Duodenal mucosa (tissue), 2 donors: Measurements from ENCODE around the gene ASIC5.
"Not testable (repeated sequence)": the region's sequence is repeated elsewhere in the genome, so short reads cannot be mapped to it uniquely, and the experiment has no call there.

Experiments
- H3K27ac ChIP-seq: one replicate; pipeline ENCODE4 v1.7.0; 2013; ENCODE audit warnings: low read depth, low read length
- H3K27me3 ChIP-seq, 2 donors: one replicate each; pipeline ENCODE4 v1.7.0; 2013; ENCODE audit warnings: low read length in 2 of 2, control low read depth in 1 of 2; ENCODE audit not compliant: insufficient read depth in 2 of 2, control insufficient read depth in 1 of 2
- H3K36me3 ChIP-seq, 2 donors: one replicate each; pipeline ENCODE4 v1.7.0; 2013; ENCODE audit warnings: low read length in 2 of 2, control low read depth in 1 of 2; ENCODE audit not compliant: insufficient read depth in 2 of 2, control insufficient read depth in 1 of 2
- H3K4me1 ChIP-seq, 2 donors: one replicate each; pipeline ENCODE4 v1.7.0; 2013; ENCODE audit warnings: low read length in 2 of 2, control low read depth in 1 of 2; ENCODE audit not compliant: insufficient read depth in 2 of 2, control insufficient read depth in 1 of 2
- H3K4me3 ChIP-seq, 2 donors: one replicate each; pipeline ENCODE4 v1.7.0; 2013; ENCODE audit warnings: low read length in 2 of 2, low read depth in 1 of 2
- H3K9ac ChIP-seq, 2 donors: one replicate each; pipeline ENCODE4 v1.7.0; 2013; ENCODE audit warnings: low read length in 2 of 2, low read depth in 1 of 2
- H3K9me3 ChIP-seq, 2 donors: one replicate each; pipeline ENCODE4 v1.7.0; 2013; ENCODE audit warnings: low read length in 2 of 2, control low read depth in 1 of 2; ENCODE audit not compliant: control insufficient read depth in 1 of 2

ASIC5 gene

DNA sequence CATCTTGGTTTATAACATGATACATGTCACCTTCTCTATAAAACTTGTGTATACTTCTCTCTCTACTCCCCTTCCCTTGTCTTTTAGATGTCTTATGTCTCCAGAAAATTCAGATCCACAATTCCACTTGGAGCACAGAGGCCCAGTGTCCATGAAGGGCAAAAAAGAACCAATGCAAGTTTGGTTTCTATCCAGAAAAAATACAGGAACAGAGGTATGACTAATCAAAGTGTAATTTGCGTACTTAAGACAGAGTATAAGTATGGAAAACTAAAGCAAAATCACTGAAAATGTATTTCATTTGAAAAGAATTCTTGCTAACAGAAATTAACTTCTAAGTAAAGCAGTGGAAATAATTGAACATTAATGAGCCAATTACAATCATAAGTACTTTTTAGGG, 61.1 kb downstream of the ASIC5 start:
- no peak overlapping the region for H3K4me3 ChIP-seq
- H3K27me3 ChIP-seq: no peaks in the 10 kb centered on the region
- no peaks in the 10 kb centered on the region for H3K4me1 ChIP-seq
- no peaks in the 10 kb centered on the region for H3K9me3 ChIP-seq
- no peak overlapping the region for H3K9ac ChIP-seq
- H3K36me3 ChIP-seq: no peaks in the 10 kb centered on the region
- no peak overlapping the region for H3K27ac ChIP-seq

DNA sequence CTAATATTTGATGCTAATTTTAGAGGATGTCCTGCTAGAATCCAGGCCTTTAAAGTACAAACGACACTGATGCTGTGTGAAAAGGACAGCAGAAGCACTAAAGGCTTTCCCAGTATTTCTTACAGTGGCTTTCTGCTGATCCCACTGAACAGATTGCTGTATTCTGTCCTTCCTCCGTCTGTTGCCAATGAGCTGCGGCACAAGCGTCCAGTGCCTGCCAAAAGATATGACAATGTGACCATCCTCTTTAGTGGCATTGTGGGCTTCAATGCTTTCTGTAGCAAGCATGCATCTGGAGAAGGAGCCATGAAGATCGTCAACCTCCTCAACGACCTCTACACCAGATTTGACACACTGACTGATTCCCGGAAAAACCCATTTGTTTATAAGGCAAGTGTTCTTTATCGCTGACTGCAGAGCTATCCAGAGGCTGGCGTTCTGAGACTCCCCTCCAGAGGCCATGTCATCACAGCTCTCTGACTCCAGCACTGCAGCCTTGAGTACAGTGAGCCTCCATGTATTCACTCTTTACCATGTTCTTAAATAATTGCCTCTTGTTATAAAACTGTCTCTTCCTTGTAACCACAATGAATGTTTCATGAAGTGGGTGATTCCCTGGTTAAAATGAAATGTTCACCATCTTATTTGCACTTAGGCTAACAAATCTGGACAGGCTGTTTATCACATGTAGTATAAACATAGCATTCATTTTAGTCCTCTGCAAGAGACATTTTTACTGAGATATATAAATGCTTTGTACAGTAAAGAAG, 63.7 kb downstream of the ASIC5 start:
- H3K4me1 ChIP-seq: no peaks in the 10 kb centered on the region
- no peaks in the 10 kb centered on the region for H3K36me3 ChIP-seq
- no peak overlapping the region for H3K4me3 ChIP-seq
- no peak overlapping the region for H3K9ac ChIP-seq
- no peaks in the 10 kb centered on the region for H3K27me3 ChIP-seq
- H3K9me3 ChIP-seq: no peaks in the 10 kb centered on the region
- no peak overlapping the region for H3K27ac ChIP-seq

GRCh38 chr4:155800685-155801343, 65.3 kb downstream of the ASIC5 start:
- Histone ChIP-seq H3K4me1 (no peaks in the 10 kb centered on the region), H3K36me3 (no peaks in the 10 kb centered on the region)

GRCh38 chr4:155799794-155800123, 66.3 kb downstream of the ASIC5 start:
- Histone ChIP-seq H3K36me3 (no peaks in the 10 kb centered on the region), H3K9ac (no peak overlapping the region), H3K27ac (no peak overlapping the region), H3K4me1 (no peaks in the 10 kb centered on the region), H3K27me3 (no peaks in the 10 kb centered on the region), H3K9me3 (no peaks in the 10 kb centered on the region), H3K4me3 (no peak overlapping the region)

More at GRCh38 chr4:155800685-155801343, 65.3 kb downstream of the ASIC5 start:
- Histone ChIP-seq H3K9me3 (no peaks in the 10 kb centered on the region), H3K27ac (no peak overlapping the region), H3K9ac (no peak overlapping the region), H3K27me3 (no peaks in the 10 kb centered on the region), H3K4me3 (no peak overlapping the region)

DNA sequence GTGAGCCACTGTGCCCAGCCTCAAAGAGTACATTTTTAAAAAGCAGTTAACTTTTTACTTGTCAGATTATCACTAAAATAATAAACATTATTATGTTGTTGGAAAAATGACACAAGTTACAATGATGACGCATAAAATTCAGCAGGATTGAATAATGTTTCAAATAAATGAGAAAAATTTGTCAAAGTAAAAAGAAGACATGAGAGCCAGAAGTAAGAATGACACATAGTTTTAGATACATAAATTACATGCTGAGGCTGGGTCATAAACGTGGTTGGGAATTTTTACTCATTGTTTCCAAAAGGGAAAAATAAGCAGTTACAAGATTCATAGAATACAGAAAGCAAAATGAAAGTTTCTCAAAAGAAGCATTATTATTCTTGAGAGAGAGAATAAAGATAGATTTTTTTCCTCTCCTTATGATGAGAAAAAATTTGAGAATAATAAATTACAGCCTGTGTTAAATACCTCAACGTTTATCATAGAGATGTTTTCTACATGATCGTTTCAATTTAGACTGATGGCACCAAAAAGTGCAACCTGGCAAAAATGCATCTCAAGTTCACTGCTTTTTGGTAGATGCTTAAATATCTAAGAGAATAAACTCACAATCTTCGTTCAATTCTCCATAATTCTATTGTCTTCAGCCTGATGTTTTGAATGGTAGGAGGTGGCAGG, 66.8 kb downstream of the ASIC5 start:
- H3K9ac ChIP-seq: no peak overlapping the region
- H3K9me3 ChIP-seq: no peaks in the 10 kb centered on the region
- H3K4me1 ChIP-seq: no peaks in the 10 kb centered on the region
- H3K4me3 ChIP-seq: no peak overlapping the region
- H3K36me3 ChIP-seq: no peaks in the 10 kb centered on the region
- no peak overlapping the region for H3K27ac ChIP-seq
- no peaks in the 10 kb centered on the region for H3K27me3 ChIP-seq

- H3K4me3 ChIP-seq, H3K36me3 ChIP-seq: not testable (repeated sequence)
These were observed 68.5 kb downstream of the ASIC5 start for GRCh38 chr4:155797581-155797980.

DNA sequence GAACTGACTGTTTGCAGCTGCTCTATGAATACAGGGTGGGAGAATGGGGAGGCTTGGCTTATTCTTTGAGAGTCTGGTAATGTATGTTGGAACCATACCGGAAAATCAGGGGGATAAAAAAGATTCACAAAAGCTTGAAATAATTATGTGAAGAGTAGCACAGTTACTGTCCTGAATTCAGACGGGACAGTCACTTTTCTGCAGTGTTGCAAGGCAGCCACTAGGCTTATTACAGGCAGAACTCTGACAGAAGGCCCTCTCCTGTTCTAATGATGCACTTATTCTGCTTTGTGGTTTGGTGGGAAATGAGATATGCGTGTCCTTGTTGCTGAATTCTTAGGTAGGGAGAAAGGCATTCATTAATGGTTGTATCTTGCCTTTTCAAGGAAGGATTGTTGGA, 70.1 kb downstream of the ASIC5 start:
- Histone ChIP-seq H3K9ac (no peak overlapping the region), H3K36me3 (no peaks in the 10 kb centered on the region), H3K4me1 (no peaks in the 10 kb centered on the region), H3K27me3 (no peaks in the 10 kb centered on the region), H3K9me3 (no peaks in the 10 kb centered on the region), H3K27ac (no peak overlapping the region), H3K4me3 (no peak overlapping the region)

More at GRCh38 chr4:155797581-155797980, 68.5 kb downstream of the ASIC5 start:
- H3K9me3 ChIP-seq, H3K27me3 ChIP-seq, H3K4me1 ChIP-seq, H3K9ac ChIP-seq, H3K27ac ChIP-seq: not testable (repeated sequence)

DNA sequence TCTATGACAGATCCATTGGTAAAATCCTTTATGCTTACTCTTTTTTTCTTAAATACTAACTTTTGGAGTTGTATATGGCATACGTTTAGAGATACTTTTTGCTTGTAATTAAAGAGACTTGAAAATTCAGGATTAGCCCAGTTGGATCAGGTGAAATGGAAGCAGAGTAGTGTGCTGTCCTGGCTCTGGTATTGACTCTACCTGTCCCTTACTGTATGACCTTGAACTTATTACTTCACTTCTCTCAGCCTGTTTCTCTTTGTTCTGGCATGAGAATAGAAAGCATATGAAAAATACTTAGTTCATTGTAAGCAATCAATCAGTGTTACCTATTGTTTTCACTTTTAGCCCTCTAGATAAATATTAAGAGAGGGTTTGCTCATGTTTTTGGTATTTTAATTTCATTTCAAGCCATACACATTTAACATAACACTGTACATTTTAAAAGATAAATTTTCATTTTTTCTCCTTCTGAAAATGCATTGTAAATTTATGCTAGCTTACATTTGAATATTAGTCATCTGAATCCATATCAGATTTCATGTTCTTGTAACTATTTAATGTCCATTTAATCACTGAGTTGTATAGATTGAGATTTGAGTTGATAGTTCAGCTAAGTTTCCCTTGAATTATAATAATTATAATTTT, 71.4 kb downstream of the ASIC5 start:
- Histone ChIP-seq H3K9me3 (no peaks in the 10 kb centered on the region), H3K4me3 (no peak overlapping the region), H3K27ac (no peak overlapping the region), H3K27me3 (no peaks in the 10 kb centered on the region), H3K9ac (no peak overlapping the region), H3K36me3 (no peaks in the 10 kb centered on the region), H3K4me1 (no peaks in the 10 kb centered on the region)

GRCh38 chr4:155789982-155790381, 76.1 kb downstream of the ASIC5 start:
- H3K9ac ChIP-seq: no peak overlapping the region
- no peaks in the 10 kb centered on the region for H3K4me1 ChIP-seq
- H3K27ac ChIP-seq: no peak overlapping the region
- no peak overlapping the region for H3K4me3 ChIP-seq
- no peaks in the 10 kb centered on the region for H3K9me3 ChIP-seq
- no peaks in the 10 kb centered on the region for H3K36me3 ChIP-seq
- H3K27me3 ChIP-seq: no peaks in the 10 kb centered on the region

DNA sequence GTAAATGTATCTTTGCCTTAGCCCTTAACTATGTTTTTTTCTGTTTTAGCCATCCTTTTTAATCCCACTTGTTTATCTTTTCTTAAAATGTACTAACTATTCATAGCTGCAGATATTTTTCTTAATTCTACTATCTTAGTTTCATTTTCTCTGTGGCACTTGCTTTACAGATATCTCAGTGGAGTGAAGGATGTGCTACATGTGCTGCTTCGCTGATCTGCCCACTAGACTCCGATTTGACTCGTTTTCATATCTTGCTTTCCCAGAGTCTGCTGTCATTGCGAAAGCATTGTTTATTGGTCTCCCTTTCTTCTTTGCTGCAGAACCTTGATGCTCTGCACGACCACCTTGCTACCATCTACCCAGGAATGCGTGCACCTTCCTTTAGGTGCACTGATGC, 76.7 kb downstream of the ASIC5 start:
- no peaks in the 10 kb centered on the region for H3K36me3 ChIP-seq
- no peaks in the 10 kb centered on the region for H3K4me1 ChIP-seq
- H3K9me3 ChIP-seq: no peaks in the 10 kb centered on the region
- no peak overlapping the region for H3K27ac ChIP-seq
- no peak overlapping the region for H3K4me3 ChIP-seq
- no peak overlapping the region for H3K9ac ChIP-seq
- no peaks in the 10 kb centered on the region for H3K27me3 ChIP-seq
